Epithelial cell of esophagus (primary cell): Measurements from ENCODE around the gene INAVA.

Experiments
- DNase-seq: peaks from one replicate; pipeline ENCODE4 v3.0.0; 2010; ENCODE audit warnings: low read depth
- H3K4me3 ChIP-seq: 2 replicates; pipeline ENCODE4 v1.5.1; 2011; ENCODE audit warnings: mild to moderate bottlenecking, low read length, control low read depth
- CTCF ChIP-seq: IDR thresholded peaks from 2 replicates; pipeline ENCODE4 v1.5.1; 2011; ENCODE audit warnings: low read depth, mild to moderate bottlenecking, low read length, control low read depth, inconsistent platforms; ENCODE audit not compliant: insufficient read depth; ENCODE audit errors: missing control alignments

Gene INAVA

GRCh38 chr1:200895801-200896530 is 1.3 kb downstream of the INAVA start:
- TF ChIP-seq CTCF, result no peak
- peak overlapping the region; percentile 99 for H3K4me3 ChIP-seq
- DNase-seq, result no peak

- TF ChIP-seq CTCF, result no peak
- peak; percentile 94 for DNase-seq
- peak overlapping the region; percentile 99 for H3K4me3 ChIP-seq
Observed at GRCh38 chr1:200896531-200897196, 2.0 kb downstream of the INAVA start.

- peak overlapping the region; percentile 99 for H3K4me3 ChIP-seq
- no peak for TF ChIP-seq CTCF
- DNase-seq, result no peak
Observed at GRCh38 chr1:200897259-200897658, 2.6 kb downstream of the INAVA start.

GRCh38 chr1:200899015-200899386 is 4.3 kb downstream of the INAVA start:
- no peak for TF ChIP-seq CTCF
- DNase-seq, result no peak
- H3K4me3 ChIP-seq, result no peak overlapping the region

- DNase-seq, result no peak
- no peak overlapping the region for H3K4me3 ChIP-seq
- TF ChIP-seq CTCF, result no peak
Observed at GRCh38 chr1:200899451-200899915, 4.8 kb downstream of the INAVA start.

- DNase-seq, result no peak
- TF ChIP-seq CTCF, result no peak
Observed at GRCh38 chr1:200899954-200900867, 5.5 kb downstream of the INAVA start.

More at GRCh38 chr1:200899954-200900867, 5.5 kb downstream of the INAVA start:
- no peak overlapping the region for H3K4me3 ChIP-seq
